HG02884 (cell line): ENCODE measurements around the gene SH3BP5L.

Experiments used
- ATAC-seq: cut with Tn5 transposase; IDR thresholded peaks from one replicate; pipeline ENCODE4 v1.9.1; 2021; ENCODE audit warnings: mild to moderate bottlenecking, moderate library complexity; ENCODE audit not compliant: unreplicated experiment

Gene SH3BP5L

DNA sequence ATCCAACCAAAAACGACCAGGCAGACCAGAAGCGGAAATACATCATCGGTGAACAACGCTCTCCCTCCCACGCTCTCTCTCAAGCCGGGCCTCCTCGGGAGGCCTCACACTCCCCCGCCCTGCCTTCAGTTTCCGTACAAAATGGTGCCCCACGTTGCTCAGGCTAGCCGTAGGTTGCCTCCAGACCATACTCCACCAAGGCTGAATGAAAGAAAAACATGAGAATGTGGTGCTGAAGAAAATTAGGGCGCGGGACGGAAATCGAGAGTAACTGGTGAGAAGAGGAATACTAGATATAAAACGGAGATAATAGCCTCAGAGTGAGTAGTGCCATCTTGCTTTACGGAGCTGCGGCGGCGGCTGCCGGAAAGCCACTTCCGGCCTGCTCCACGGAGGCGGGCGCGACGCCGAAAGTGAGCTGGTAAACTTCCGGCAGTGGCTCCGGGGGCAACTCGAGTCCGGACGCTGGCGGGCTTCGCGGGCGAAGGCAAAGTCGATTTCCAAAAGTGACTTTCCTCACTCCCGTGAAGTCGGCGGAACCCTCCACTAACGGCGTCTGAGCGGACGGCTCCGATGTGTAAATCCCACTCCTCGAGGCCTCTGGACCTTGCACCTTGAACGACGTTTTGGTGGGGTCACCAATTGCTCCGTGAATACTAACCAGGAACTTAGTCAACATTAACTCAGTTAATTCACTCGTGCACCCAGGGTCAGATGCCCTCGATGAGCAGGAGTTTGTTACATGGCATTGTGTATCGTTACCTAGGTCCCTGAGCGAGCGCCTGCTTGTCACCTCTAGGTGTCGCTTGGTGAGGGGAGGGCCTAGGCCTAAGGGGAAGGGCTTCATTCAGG is at the start of gene SH3BP5L:
Gene SH3BP5L (minus strand): TSS at position 7 of the 852 bp plus-strand sequence. CDS start 980 bp downstream, outside the sequence.
- peak; percentile 87 for ATAC-seq

GRCh38 chr1:248873993-248874533 is 48.3 kb upstream of the SH3BP5L start:
- ATAC-seq = peak; percentile 61

- peak; percentile 69 for ATAC-seq
Observed at GRCh38 chr1:248873409-248873992, 47.8 kb upstream of the SH3BP5L start.

DNA sequence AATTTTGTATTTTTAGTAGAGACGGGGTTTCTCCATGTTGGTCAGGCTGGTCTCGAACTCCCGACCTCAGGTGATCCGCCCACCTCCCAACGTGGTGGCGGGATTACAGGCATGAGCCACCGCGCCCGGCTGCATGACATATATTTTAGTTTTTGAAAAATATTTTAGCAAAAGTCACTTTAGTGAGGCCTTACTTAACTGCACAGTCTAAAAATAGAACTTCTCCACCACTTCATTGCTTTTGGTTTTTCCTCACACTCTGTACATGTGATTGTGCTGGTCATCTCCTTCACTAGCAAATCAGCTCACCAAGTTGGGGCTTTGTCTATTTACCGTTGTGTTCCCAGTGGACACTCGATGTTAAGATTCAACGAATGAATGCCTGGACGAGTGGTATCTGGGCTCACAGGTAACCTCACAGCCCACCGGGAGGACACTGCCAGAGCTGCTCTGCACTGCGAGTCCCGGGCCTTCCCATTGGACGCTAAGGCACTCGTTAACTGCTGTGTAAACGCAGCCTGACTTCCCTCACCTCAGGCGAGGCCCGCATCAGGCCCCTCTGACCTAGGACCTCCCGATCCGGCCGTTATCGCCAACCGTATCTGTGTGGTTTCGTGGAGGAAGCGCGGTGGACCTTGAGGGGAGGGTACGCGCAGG is 47.2 kb upstream of the SH3BP5L start:
- peak; percentile 33 for ATAC-seq

- ATAC-seq = no peak
Observed at GRCh38 chr1:248871837-248872401, 46.2 kb upstream of the SH3BP5L start.

DNA sequence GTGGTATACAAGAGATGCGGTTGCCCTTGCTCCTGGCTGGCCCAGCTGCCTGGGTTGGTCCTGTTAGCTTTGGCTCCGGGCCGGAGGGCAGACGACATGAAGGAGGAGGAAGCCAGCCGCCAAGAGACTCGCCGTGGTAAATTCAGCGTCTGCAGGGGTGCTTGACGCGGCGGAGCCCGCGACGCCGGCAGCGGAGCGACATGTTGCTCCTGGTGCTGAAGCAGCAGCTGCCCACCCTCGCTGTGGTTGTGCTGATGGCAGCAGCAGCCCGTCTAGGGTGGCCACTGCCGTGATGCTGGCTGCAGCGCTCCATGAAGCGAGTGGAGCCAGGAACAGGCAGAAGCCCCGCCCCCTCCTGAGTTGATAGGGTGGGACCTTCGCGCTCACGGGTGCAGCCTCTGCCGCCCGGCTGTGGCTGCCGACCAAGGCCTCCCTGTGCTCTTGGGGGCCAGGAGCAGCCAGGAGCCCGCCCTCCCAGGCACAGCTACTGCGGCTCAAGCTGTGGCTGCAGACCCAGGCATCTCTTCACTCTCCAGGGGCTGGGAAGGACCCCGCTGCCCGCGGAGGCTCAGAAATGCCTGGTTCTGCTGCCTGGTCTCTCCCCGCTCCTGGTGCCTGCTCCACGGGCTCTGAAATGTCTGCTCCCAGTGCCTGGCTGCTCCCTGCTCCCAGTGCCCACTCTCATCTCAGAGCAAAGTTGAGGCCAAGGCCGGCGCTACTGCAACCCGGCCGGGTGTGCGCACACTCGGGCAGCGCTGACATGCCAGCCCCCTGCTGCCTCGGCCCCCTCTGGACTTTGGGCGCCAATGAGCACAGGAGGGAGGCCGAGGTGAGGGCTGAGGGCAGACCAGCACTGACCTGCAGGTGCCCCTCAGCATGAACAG is 37.5 kb upstream of the SH3BP5L start:
- peak; percentile 64 for ATAC-seq

GRCh38 chr1:248862695-248862997 is 36.9 kb upstream of the SH3BP5L start:
- ATAC-seq = peak; percentile 8

DNA sequence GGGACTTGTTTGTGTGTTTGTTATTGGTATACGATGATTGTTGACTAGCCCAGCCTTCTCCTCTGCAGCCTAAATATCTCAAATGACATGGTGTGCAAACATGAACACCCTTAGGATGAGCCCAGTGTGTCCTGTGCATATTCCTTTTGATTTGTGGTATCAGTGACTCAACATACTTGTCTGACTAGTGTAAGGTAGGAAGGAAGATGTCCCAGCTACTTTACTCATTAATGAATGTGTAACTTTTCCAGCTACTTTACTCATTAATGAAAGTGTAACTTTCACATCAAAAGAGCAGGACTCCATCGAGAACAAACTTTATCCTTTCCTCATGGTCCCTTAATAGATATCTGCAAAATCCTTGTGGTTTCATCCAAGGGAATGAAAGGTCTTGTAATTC is 35.9 kb upstream of the SH3BP5L start:
- no peak for ATAC-seq

DNA sequence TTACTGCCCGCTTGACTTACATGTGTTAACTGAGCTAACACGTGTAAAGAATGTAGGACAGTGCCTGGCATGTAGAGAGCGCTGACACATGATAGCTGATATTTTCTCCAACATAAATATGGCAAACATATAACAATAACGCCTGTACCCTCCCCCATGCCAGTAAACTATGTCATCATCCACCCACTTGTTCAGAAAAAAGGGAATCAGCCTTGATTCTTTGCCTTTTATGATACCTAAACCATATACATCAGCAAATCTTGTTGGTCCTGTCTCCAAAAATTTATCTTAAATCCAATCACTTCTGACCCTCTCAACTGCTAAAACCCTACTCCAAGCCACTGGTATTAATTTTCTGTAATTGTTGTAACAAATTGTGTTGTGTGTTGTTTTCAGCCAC is 34.3 kb upstream of the SH3BP5L start:
- ATAC-seq = no peak

DNA sequence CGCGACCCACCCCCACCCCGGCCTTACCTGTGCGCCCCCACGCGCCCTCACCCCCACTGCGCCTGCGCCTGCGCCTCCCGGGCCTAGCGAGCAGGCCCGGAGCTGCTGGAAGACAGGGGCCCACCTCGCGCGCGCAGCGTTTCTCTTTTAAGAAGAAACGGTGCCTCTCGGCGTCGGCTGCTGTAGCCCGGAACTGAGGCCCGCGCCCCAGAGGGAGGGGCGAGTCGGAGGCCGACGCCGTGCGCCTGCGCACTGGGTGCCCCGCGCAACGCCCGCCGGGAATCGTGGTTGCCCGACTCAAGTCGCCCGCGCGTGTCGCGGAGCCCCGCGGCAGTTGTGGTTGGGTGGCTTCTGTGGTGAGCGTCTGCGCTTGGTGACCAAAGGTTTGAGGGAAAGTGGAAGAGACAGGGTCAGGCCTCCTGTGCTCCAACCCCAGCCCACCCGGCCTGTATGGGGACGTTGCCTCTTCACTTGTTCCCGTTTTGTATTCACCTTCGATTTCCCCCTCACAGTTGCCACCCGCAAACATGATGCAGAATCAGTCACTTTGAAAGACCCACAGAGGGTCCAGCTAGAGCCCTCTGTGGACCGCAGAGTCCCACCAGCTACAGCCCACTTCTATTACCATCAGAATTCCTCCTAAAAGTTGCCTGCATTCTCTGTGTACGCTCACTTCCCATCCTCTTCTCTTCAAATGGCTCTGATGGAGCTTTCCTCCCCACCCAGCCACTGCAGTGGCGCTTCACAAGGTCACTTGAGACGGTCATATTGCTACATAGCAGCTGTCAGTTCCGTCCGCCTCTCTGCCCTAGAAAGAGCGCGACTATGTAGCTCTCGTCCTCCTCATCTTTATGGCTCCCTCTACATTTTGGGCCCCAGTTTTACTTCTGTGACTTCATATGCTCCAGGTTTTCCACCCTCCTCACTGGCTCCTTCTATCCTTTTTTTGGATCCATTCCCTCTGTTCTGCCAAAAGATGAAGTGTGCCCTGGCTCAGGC is 33.5 kb upstream of the SH3BP5L start, which contains the start of gene ZNF692:
Gene ZNF692 (minus strand): TSS at position 195 of the 999 bp plus-strand sequence. CDS start 776 bp downstream, outside the sequence.
- ATAC-seq = peak; percentile 77

DNA sequence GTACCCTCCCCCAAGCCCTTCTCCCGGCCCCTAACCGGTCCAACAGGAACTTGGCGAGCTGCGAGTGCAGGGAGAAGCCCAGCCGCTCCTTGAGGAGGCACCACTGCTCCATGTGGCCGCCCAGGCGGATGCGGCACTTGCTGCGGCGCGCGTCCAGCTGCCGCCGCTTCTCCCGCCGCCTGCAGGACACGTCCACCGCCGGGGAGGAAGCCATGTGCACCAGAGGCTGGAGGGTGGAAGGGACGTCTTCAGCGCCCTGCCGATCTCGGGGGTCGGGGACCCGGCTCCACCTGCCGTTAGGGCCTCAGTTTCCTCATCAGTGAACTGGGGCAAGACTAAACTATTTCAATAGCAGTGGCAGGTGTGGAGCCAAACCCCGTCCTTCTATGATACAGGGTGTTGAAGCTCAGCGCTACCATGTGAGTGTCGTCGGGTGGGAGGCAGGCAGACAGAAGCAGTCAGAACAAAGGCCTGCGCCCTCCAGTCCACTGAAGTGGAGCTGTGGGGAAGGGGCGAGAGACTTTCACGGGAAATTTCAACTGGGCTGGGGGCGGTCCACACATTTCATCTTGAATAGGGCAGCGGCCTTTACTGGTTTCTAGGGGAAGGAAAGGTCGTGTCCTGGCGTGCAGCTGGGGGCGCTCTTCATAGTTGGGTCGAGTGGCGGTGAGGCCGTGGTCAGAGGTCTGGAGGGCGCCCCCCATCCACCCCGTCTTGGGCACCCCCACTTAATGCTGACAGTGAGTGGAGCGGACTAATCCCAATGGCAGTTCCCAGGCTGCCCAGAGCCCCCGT is 32.6 kb upstream of the SH3BP5L start:
- peak; percentile 24 for ATAC-seq

GRCh38 chr1:248857749-248858095 is 32.0 kb upstream of the SH3BP5L start:
- ATAC-seq = no peak

DNA sequence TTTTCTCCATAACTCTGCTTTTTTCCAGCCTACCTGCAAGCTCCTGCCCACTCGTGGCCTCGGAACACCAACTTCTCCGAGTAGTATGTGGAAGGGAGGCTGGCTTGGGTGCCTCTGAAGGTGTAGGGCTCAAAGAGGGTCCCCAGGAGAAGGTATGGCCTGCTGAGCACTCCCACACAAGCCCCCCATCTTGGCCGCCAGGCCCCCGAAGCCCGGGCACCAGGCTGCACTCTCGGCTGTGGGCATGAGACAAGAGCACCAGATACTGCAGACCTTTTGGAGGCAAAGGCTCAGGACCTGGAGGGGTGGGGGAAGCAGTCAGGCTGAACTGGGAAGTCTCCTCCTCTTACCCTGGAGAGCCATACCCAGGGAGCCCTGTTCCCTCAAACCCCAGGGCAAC is 31.5 kb upstream of the SH3BP5L start:
- ATAC-seq = no peak

- ATAC-seq = no peak
Observed at GRCh38 chr1:248856176-248856575, 30.5 kb upstream of the SH3BP5L start.

DNA sequence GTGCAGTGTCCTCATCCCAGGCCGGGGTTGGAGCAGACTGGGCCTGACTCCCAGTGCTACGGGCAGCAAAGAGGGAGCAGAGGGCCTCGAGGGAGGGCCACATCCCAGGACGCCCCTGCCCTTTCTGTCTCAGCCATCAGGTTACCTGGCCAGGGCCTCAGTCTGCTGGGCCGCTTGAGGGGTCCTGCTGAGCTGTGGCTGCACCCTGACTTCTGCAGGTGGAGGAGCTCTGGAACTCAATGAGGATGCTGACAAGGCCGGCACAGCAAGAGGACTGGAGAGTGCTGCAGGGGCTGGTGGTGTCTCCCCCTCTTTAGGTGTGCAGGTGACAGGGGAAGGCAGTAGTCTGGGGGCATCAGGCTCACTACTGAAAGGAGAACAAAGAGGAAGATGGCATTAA is 29.9 kb upstream of the SH3BP5L start:
- ATAC-seq = no peak

DNA sequence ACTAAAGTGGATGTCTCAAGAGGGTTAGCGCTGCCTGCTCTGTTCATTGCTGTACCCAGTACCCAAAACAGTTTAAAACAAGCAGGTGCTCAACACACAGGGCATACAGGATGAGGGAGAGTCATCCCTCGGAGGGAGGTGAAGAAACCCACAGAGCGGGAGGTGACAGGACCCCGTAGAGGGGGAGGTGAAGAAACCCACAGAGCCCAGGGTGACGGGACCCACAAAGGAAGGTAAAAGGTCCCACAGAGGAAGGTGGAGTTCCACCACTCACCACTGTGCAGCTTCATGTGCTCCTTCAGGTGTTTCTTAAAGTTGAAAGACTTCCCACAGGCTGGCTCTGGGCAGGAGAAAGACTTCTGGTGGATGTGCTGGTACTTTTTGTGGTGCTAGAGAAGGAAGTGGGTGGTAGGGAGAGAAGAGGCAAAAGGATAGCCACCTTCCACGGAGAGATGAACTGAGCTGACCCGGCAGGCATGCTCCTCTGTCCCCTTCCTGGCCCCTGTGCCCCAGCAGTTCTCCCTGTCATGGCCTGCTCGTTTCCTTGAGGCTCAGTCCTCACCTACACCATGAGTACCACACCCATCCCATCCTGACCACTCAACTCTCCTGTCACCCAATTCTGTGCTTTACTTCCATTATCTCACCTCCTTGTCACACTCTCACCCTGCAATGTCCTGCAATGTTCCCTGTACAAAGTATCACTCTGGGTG is 28.1 kb upstream of the SH3BP5L start:
- ATAC-seq = no peak

DNA sequence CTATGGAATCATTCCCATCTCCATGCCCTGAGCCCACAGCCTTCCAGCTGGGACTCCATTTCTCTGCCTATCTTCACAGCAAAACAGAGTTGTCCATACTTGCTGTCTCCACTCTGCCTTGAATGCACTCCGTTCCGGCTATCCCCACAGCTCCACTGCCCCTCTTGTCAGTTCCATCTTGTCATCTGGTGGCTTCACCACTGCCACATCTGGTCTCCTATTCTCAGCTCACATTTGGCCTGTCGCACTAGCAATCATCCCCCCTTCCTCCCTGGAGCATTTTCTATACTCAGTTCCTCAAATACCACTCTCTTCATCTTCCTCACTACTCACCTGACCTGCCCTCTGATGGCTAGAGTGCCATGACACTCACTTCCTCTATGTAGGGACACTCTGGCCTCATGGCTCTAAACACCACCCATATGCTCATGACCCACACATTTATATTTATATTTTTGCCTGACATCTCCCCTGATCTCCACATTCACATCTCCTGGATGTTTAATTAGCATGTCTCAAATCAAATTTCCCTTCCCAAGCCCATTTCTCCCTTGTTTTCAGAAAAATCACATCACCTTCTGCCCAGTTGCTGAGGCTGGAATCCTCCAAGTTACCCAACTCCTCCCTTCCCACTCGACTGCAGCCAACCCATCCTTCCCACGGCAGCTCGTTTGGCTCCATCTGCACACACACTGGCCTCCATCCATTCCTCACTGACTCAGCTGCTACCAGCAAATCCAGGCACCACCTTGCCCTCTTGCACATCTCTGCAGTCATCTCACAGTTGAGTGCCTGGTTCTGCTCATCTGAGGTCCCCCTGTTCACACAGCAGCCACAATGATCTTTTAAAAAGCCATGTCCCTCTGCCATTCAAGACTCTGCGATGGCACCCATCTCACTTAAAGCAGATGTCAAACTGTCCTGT is 27.0 kb upstream of the SH3BP5L start:
- no peak for ATAC-seq
